Measurements from ENCODE around the gene GAS1.

DNA sequence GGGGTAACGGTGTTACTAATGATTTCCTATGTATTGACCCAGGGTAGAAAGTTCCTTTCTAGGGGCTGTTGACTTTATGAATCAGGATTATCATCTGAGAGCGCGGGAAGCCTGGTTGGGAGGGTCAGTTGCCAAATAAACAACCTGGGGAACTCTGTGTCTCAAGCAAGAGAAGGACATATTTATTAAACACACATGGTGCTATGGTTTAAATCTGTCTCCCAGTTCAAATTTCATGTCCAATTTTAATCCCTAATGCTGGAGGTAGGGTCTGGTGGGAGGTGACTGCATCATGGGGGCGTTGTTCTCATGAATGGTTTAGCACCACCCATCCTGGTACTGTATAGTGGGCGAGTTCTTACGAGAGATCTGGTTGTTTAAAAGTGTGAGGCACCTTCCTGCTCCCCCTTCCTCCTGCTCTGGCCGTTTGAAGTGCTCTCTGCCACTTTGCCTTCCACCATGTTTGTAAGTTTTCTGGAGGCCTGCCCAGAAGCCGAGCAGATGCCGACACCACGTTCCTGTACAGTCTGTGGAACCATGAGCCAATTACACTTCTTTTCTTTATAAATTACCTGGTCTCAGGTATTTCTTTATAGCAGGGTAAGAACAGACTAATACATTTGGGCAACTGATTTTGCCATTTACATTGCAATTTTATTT is 19.7 kb upstream of the GAS1 start:
- TF ChIP-seq CTCF (conservative IDR thresholded peaks at IDR 0.05; ENCODE audit: low read length) (no peak), EZH2phosphoT487 (IDR thresholded peaks at IDR 0.05; ENCODE audit: borderline replicate concordance) (no peak)
